ENCODE data around the gene RPL13A. TPM values are rescaled to one million over a fixed set of nuclear protein-coding genes. Genes with fewer than 3 reads are reported as not detected.
"Not testable (repeated sequence)": the region's sequence is repeated elsewhere in the genome, so short reads cannot be mapped to it uniquely, and the experiment has no call there.

RPL13A gene
- polyA plus RNA-seq, 3 donors: 2,758 to 3,345 (median 3,013) TPM

- DNase-seq: not testable (repeated sequence)
These were observed 13.9 kb upstream of the RPL13A start for GRCh38 chr19:49473501-49473867.

DNA sequence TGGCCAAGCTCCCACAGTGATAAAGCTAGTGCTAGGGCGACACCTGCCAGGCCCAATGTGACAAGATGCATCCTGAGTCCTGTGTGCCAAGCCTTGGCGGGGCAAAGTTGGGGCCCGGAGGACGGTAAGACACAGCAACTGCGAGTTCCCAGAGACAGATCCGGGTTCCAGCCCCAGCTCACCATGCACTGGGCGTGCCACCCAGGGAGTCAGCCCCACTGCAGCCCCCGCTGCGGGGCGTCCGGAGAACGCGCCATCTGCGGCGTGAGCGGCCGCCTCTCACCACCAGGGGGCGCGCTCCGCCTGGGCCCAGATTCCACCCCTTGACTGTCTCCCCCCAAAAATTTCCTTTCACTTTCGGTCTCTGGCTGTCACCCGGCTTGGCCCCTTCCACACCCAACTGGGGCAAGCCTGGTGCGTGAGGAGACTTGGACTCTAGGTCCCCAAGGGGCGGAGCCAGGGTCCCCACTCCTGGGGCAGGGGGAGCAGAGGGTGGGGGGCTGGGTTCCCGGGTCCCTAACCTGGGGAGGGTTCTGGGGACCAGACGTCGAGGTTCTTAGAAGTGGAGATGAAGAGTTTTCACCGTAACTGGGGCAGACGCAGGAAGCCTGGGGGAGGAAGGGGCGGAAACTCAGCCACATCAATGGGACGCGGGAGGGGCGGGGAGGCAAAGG is 13.4 kb upstream of the RPL13A start, which contains the start of gene FLT3LG:
FLT3LG (plus strand) TSS at position 348 of the 674 bp plus-strand sequence. CDS start 425 bp downstream, outside the sequence.
- peak; percentile 65 for DNase-seq

DNA sequence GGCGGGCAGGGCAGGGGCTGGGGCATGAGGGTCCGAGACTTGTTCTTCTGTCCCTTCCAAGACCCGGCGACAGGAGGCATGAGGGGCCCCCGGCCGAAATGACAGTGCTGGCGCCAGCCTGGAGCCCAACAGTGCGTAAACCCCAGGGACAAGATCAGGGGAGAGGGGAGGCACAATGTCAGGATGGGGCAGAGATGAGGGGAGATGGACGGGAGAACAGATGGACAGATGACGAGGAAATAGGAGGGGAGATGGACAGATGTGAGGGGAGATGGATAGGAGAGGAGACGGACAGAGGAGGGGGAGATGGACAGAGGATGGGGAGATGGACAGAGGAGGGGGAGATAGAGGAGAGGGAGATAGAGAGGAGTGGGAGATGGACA is 12.9 kb upstream of the RPL13A start:
- DNase-seq: no peak

DNA sequence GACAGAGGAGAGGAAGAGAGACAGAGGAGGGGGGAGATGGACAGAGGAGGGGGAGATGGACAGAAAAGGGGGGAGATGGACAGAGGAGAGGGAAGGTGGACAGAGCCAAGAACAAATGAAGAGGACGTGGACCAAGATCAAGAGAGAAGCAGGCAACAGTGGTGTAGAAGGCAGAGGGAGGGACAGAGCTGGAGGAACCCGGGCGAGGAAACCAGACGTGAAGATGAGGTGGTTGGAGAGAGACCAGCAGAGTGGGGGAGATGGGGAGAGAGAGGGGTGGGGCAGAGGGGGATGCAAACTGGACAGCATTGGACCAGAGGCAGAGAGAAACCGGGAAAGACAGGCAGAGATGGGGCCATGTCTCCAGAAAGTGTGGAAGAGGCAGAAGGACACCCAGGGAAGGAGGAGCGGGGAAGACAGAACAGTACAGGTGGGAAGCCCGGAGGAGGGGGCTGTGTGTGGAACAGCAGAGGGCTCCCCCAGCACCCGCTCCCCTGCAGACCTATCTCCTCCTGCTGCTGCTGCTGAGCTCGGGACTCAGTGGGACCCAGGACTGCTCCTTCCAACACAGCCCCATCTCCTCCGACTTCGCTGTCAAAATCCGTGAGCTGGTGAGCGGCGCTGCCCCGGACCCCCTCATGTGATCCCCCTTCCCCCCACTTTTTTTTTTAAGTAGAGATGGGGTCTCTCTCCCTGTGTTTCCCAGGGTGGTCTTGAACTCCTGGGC is 12.1 kb upstream of the RPL13A start:
- DNase-seq: no peak

- DNase-seq: peak; percentile 75
These were observed 11.2 kb upstream of the RPL13A start for GRCh38 chr19:49475995-49476880.

- DNase-seq: no peak
These were observed 7.3 kb upstream of the RPL13A start for GRCh38 chr19:49479975-49480628.

- DNase-seq: no peak
These were observed 6.3 kb upstream of the RPL13A start for GRCh38 chr19:49481020-49481683.

DNA sequence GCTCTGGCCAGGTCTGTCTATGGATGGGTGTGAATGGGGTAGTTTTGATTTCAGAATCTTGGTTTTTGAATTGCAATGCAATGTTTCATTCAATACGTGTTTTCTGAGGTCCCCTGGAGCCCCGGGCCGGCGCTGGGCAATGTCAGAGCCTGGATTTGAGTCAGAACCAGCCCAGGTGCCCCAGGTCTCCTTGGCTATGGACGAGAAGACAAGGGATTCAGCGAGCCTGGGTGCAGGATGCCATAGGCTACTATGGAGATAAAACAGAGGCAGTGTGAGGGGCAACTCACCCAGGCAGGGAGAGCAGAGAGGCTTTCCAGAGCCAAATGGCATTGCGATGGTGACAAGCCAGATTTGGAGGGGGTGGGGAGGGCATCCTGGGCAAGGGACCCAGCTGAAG is 1.2 kb upstream of the RPL13A start:
- no peak for DNase-seq

DNA sequence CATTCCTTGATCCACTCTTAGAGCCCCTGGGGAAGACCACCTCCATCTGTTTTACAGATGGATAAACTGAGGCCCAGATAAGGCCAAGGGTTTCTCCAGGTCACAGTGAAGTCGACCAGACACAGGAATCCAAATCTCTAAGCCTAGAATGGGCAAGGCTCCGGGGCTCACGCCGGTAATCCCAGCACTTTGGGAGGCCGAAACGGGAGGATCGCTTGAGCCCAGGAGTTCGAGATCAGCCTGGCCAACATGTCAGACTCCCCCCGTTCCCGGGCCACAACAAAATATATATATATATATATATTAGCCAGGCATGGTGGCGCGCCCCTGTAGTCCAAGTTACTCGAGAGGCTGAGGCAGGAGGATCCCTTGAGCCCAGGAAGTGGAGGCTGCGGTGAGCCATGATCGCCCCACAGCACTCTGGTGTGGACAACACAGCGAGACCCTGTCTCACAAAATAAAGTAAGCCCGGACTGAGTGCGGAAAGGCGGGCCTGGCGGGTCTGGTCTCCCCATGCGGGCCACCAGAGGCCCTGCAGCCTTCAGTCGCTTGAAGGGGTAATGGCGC is 615 bp upstream of the RPL13A start:
- DNase-seq: no peak

DNA sequence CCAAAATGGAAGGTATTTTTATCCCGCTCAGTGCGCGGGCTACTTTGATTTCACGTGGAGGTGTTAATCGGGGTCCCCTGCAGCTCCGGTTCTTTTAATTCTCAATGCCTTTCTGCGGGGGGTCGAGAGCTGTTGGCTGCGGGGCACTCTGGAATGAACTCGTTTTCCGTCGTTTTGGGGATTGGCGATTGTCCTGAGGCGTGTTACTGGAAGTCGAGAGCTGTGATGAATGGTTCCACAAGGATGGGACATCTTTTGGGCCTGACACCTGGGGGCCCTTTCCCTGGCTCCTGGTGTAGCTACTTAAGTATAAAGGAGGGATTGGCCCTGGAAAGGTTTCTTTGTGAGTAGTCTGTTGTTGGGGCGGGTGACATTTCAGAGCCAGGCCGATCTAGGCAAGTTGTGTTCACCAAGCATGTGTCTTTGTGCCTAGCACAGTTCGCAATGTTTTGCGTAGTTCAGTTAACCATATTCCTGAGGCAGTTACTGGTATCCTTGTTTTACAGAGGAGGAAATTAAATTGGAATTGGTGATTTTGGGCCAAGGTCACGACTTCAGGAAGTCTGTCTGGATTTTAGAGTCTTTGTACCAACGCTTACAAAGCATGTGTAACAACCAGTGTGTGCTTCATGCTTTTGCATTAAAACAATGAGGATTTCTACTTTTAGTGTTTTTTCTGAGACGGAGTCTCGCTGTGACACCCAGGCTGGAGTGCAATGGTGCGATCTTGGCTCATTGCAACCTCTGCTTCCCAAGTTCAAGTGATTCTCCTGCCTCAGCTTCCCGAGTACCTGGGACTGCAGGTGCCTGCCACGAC is 846 bp downstream of the RPL13A start:
- DNase-seq: no peak

- DNase-seq: no peak
These were observed 1.6 kb downstream of the RPL13A start for GRCh38 chr19:49488863-49489537.

- no peak for DNase-seq
These were observed 2.3 kb downstream of the RPL13A start for GRCh38 chr19:49489601-49490167.

DNA sequence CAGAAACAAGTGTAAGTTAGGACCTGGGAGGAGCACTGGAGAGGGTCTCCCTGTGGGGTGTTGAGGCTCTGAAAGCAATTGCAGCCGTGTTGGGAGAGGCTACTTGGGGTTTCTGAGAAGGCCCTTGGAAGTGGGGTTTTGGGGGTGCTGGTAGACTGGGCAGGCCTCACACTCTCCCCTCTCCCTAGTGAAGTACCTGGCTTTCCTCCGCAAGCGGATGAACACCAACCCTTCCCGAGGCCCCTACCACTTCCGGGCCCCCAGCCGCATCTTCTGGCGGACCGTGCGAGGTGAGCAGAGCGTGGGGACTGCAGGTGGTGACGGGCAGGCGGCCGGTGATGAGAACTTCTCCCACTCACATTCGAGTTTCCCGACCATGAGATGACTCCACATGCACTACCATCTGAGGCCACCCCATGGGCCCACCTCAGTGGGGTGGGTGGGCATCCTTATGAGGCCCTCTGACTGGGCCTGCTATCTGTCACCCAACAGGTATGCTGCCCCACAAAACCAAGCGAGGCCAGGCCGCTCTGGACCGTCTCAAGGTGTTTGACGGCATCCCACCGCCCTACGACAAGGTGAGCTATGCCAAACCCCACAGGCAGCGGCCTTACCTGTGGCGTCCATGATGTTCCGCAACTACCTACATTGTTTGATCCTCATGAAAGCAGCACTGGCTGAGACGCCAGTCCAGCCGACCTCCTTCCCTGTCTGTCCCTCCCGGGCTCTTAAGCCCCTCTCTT is 3.0 kb downstream of the RPL13A start:
- DNase-seq: no peak

DNA sequence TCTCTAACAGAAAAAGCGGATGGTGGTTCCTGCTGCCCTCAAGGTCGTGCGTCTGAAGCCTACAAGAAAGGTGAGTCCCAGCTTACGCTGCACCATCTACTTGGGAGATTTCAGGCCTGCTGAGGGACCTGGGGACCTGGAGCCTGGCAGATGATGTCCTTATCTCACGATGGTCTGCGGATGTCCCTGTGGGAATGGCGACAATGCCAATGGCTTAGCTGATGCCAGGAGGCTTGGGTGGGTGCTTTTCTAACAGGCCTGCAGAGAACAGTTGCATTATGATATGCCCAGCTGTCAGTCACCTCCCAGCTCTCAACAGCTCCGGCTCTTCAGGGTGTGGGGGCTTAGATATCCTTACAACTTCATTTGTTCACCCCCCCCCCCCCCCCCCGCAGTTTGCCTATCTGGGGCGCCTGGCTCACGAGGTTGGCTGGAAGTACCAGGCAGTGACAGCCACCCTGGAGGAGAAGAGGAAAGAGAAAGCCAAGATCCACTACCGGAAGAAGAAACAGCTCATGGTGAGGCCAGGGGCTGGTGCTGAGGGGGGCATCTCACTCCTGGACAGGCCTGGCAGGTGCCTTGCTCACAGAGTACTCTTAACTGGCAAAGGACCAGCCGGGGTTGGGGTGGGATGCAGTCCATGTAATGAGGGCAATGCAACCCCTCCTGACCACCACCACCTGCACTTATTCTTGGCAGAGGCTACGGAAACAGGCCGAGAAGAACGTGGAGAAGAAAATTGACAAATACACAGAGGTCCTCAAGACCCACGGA is 3.8 kb downstream of the RPL13A start:
- DNase-seq: no peak

- DNase-seq: no peak
These were observed 4.6 kb downstream of the RPL13A start for GRCh38 chr19:49491804-49492572.

GRCh38 chr19:49492573-49493405 is 5.4 kb downstream of the RPL13A start:
- DNase-seq: no peak
